ENCODE measurements around the gene SCGB1C1. TPM values are rescaled to one million over a fixed set of nuclear protein-coding genes. Genes with fewer than 3 reads are reported as not detected.

Gene SCGB1C1
- total and polyA plus RNA-seq, 2 experiments from 2014 or later, result not detected

GRCh38 chr11:235997-236773 is 43.3 kb downstream of the SCGB1C1 start, which contains the start of gene SIRT3:
Gene SIRT3, minus strand, starts transcription at chr11:236342. Its CDS starts 14 bp downstream, at chr11:236328.
- Histone ChIP-seq H3K27me3 (ENCODE audit: insufficient read depth) (no peaks in the 10 kb centered on the region), H3K9me2 (ENCODE audit: insufficient read depth) (no peaks in the 10 kb centered on the region), H3K4me1 (ENCODE audit: insufficient read depth) (peaks cover 10% of the 10 kb centered on the region), H4K20me1 (replicated peaks; ENCODE audit: insufficient read depth) (peaks cover 15% of the 10 kb centered on the region), H3K4me2 (peak within 1 kb of the TSS; percentile 100), H3K36me3 (ENCODE audit: insufficient read depth) (peaks cover 5% of the 10 kb centered on the region; the same call in 1 of the 2 replicates), H3K4me3 (peak within 1 kb of the TSS; percentile 99), H3F3A (replicated peaks; ENCODE audit: low read depth) (peaks cover 11% of the 10 kb centered on the region; the same call in 1 of the 2 replicates), H2AFZ (peak within 1 kb of the TSS; percentile 99), H3K27ac (ENCODE audit: low read depth) (peak within 1 kb of the TSS; percentile 91; the same call in 1 of the 2 replicates), H3K79me2 (replicated peaks; ENCODE audit: insufficient read depth) (peaks cover 26% of the 10 kb centered on the region)
- TF ChIP-seq ETS1 (IDR thresholded peaks at IDR 0.05) (no peak), REST (IDR thresholded peaks at IDR 0.05; ENCODE audit: unreplicated experiment) (no peak), STAT1 (IDR thresholded peaks at IDR 0.05; ENCODE audit: unreplicated experiment) (no peak), EZH2phosphoT487 (IDR thresholded peaks at IDR 0.05; ENCODE audit: unreplicated experiment) (no peak), NANOG (IDR thresholded peaks at IDR 0.05; ENCODE audit: borderline replicate concordance) (no peak), CREB1 (CRISPR knock-in tag; IDR thresholded peaks at IDR 0.05; ENCODE audit: low read depth) (peak; percentile 74), ZNF331 (CRISPR knock-in tag; IDR thresholded peaks at IDR 0.05; ENCODE audit: low read depth) (no peak), POLR2AphosphoS5 (IDR thresholded peaks at IDR 0.05; ENCODE audit: low read depth) (peak; percentile 76), ZNF114 (CRISPR knock-in tag; IDR thresholded peaks at IDR 0.05) (no peak), JUNB (IDR thresholded peaks at IDR 0.05; ENCODE audit: unreplicated experiment) (no peak), EZH2 (IDR thresholded peaks at IDR 0.05; ENCODE audit: low read depth, unreplicated experiment) (no peak)
- TF ChIP-seq, protein P1, sequence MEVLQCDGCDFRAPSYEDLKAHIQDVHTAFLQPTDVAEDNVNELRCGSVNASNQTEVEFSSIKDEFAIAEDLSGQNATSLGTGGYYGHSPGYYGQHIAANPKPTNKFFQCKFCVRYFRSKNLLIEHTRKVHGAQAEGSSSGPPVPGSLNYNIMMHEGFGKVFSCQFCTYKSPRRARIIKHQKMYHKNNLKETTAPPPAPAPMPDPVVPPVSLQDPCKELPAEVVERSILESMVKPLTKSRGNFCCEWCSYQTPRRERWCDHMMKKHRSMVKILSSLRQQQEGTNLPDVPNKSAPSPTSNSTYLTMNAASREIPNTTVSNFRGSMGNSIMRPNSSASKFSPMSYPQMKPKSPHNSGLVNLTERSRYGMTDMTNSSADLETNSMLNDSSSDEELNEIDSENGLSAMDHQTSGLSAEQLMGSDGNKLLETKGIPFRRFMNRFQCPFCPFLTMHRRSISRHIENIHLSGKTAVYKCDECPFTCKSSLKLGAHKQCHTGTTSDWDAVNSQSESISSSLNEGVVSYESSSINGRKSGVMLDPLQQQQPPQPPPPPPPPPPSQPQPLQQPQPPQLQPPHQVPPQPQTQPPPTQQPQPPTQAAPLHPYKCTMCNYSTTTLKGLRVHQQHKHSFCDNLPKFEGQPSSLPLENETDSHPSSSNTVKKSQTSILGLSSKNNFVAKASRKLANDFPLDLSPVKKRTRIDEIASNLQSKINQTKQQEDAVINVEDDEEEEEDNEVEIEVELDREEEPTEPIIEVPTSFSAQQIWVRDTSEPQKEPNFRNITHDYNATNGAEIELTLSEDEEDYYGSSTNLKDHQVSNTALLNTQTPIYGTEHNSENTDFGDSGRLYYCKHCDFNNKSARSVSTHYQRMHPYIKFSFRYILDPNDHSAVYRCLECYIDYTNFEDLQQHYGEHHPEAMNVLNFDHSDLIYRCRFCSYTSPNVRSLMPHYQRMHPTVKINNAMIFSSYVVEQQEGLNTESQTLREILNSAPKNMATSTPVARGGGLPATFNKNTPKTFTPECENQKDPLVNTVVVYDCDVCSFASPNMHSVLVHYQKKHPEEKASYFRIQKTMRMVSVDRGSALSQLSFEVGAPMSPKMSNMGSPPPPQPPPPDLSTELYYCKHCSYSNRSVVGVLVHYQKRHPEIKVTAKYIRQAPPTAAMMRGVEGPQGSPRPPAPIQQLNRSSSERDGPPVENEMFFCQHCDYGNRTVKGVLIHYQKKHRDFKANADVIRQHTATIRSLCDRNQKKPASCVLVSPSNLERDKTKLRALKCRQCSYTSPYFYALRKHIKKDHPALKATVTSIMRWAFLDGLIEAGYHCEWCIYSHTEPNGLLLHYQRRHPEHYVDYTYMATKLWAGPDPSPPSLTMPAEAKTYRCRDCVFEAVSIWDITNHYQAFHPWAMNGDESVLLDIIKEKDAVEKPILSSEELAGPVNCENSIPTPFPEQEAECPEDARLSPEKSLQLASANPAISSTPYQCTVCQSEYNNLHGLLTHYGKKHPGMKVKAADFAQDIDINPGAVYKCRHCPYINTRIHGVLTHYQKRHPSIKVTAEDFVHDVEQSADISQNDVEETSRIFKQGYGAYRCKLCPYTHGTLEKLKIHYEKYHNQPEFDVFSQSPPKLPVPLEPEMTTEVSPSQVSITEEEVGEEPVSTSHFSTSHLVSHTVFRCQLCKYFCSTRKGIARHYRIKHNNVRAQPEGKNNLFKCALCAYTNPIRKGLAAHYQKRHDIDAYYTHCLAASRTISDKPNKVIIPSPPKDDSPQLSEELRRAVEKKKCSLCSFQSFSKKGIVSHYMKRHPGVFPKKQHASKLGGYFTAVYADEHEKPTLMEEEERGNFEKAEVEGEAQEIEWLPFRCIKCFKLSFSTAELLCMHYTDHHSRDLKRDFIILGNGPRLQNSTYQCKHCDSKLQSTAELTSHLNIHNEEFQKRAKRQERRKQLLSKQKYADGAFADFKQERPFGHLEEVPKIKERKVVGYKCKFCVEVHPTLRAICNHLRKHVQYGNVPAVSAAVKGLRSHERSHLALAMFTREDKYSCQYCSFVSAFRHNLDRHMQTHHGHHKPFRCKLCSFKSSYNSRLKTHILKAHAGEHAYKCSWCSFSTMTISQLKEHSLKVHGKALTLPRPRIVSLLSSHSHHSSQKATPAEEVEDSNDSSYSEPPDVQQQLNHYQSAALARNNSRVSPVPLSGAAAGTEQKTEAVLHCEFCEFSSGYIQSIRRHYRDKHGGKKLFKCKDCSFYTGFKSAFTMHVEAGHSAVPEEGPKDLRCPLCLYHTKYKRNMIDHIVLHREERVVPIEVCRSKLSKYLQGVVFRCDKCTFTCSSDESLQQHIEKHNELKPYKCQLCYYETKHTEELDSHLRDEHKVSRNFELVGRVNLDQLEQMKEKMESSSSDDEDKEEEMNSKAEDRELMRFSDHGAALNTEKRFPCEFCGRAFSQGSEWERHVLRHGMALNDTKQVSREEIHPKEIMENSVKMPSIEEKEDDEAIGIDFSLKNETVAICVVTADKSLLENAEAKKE (CRISPR knock-in tag; IDR thresholded peaks at IDR 0.05), result no peak
- TF ChIP-seq, protein P2, sequence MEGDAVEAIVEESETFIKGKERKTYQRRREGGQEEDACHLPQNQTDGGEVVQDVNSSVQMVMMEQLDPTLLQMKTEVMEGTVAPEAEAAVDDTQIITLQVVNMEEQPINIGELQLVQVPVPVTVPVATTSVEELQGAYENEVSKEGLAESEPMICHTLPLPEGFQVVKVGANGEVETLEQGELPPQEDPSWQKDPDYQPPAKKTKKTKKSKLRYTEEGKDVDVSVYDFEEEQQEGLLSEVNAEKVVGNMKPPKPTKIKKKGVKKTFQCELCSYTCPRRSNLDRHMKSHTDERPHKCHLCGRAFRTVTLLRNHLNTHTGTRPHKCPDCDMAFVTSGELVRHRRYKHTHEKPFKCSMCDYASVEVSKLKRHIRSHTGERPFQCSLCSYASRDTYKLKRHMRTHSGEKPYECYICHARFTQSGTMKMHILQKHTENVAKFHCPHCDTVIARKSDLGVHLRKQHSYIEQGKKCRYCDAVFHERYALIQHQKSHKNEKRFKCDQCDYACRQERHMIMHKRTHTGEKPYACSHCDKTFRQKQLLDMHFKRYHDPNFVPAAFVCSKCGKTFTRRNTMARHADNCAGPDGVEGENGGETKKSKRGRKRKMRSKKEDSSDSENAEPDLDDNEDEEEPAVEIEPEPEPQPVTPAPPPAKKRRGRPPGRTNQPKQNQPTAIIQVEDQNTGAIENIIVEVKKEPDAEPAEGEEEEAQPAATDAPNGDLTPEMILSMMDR (conservative IDR thresholded peaks at IDR 0.05; ENCODE audit: low read depth in 2 of 2), result 0 out of 4 replicates have a peak, but pooled peaks of 1 of the 2 experiments have one; percentile 9
- Mint-ChIP-seq H3K9me3 (no peaks in the 10 kb centered on the region), H3K4me3 (peak within 1 kb of the TSS; percentile 93), H3K27ac (peak within 1 kb of the TSS; percentile 96), H3K4me1 (0 out of 3 replicates have a peak, but pooled peaks cover 4% of the 10 kb centered on the region), H3K36me3 (ENCODE audit: low read depth) (peaks cover 9% of the 10 kb centered on the region), H3K27me3 (ENCODE audit: insufficient read depth, low read depth, poor library complexity) (peaks cover 5% of the 10 kb centered on the region)
- ATAC-seq, result peak; percentile 92
- DNase-seq (ENCODE audit: low spot score), result peak; percentile 94
